WTC11 (cell line): Measurements from ENCODE around the gene INPP5A. TPM values are rescaled to one million over a fixed set of nuclear protein-coding genes. Genes with fewer than 3 reads are reported as not detected.
A peak's percentile ranks its signal among the peaks of the same experiment; 100 is the strongest.

ENCODE experiments used
- ATAC-seq: fragments of 200-7000 bp; cut with Tn5 transposase; 2 replicates; pipeline ENCODE4 v1.10.0; 2021; ENCODE audit warnings: mild to moderate bottlenecking, moderate library complexity
- CTCF ChIA-PET: fragments of 300-600 bp; sonication (Branson Sonifier 250); formaldehyde crosslinking; loops from one replicate; lab custom pipeline; 2021; ENCODE audit warnings: antibody characterized with exemption; lab: Charles Lee
- POLR2A ChIA-PET: fragments of 350-600 bp; sonication (Branson Sonifier 250); formaldehyde crosslinking; loops from one replicate; lab custom pipeline; 2021; ENCODE audit warnings: antibody characterized with exemption; lab: Charles Lee
- DNase-seq: peaks from one replicate; pipeline ENCODE4 v3.0.0; 2021; ENCODE audit warnings: low spot score
- H3K27ac Mint-ChIP-seq: 2 replicates; pipeline ENCODE4 v1.8.0; 2021; ENCODE audit warnings: mixed read lengths
- H3K27me3 Mint-ChIP-seq: 2 replicates; pipeline ENCODE4 v1.8.0; 2021; ENCODE audit warnings: low read depth, mild to moderate bottlenecking, moderate library complexity, mixed read lengths
- H3K36me3 Mint-ChIP-seq: 2 replicates; pipeline ENCODE4 v1.8.0; 2021; ENCODE audit warnings: mixed read lengths
- H3K4me1 Mint-ChIP-seq: 2 replicates; pipeline ENCODE4 v1.8.0; 2022; ENCODE audit warnings: mixed read lengths
- H3K4me3 Mint-ChIP-seq: 2 replicates; pipeline ENCODE4 v1.8.0; 2021; ENCODE audit warnings: mild to moderate bottlenecking, moderate library complexity, mixed read lengths
- H3K9me3 Mint-ChIP-seq: 2 replicates; pipeline ENCODE4 v1.8.0; 2021; ENCODE audit warnings: mixed read lengths
- CREM ChIP-seq: sonication (generic); formaldehyde crosslinking; IDR thresholded peaks from 2 replicates; pipeline ENCODE4 v1.8.1; 2022; ENCODE audit warnings: mild to moderate bottlenecking, missing genetic modification reagents, moderate library complexity
- EMX1 ChIP-seq: fragments of 250-450 bp; sonication (Bioruptor Pico); IDR thresholded peaks from 2 replicates; pipeline ENCODE4 v1.8.0; 2021; ENCODE audit warnings: mild to moderate bottlenecking
- GTF2I ChIP-seq: fragments of 250-450 bp; sonication (Bioruptor Pico); conservative IDR thresholded peaks from 2 replicates; pipeline ENCODE4 v1.4.0; 2021; ENCODE audit warnings: mild to moderate bottlenecking
- IRF2 ChIP-seq: sonication (generic); formaldehyde crosslinking; IDR thresholded peaks from 2 replicates; pipeline ENCODE4 v1.8.0; 2022; ENCODE audit warnings: low read depth, missing genetic modification reagents, borderline replicate concordance
- JAZF1 ChIP-seq: fragments of 250-450 bp; sonication (Bioruptor Pico); IDR thresholded peaks from 2 replicates; pipeline ENCODE4 v1.9.0; 2021; ENCODE audit warnings: moderate library complexity, mild to moderate bottlenecking, inconsistent platforms
- KAT7 ChIP-seq: sonication (generic); formaldehyde crosslinking; IDR thresholded peaks from 2 replicates; pipeline ENCODE4 v1.8.1; 2023; ENCODE audit warnings: missing genetic modification reagents, mild to moderate bottlenecking, borderline replicate concordance
- NFE2L1 ChIP-seq: sonication (generic); formaldehyde crosslinking; IDR thresholded peaks from 2 replicates; pipeline ENCODE4 v1.8.1; 2023; ENCODE audit warnings: missing genetic modification reagents
- NR1H2 ChIP-seq: sonication (generic); formaldehyde crosslinking; IDR thresholded peaks from 2 replicates; pipeline ENCODE4 v1.9.0; 2021; ENCODE audit warnings: mild to moderate bottlenecking, moderate library complexity, missing genetic modification reagents
- NR3C1 ChIP-seq: sonication (generic); formaldehyde crosslinking; conservative IDR thresholded peaks from 2 replicates; pipeline ENCODE4 v1.8.1; 2023; ENCODE audit warnings: low read depth, mild to moderate bottlenecking, missing genetic modification reagents
- RORB ChIP-seq: fragments of 250-450 bp; sonication (Bioruptor Pico); IDR thresholded peaks from 2 replicates; pipeline ENCODE4 v1.9.0; 2021; ENCODE audit warnings: mild to moderate bottlenecking
- TP53 ChIP-seq: sonication (generic); formaldehyde crosslinking; IDR thresholded peaks from 2 replicates; pipeline ENCODE4 v1.8.1; 2023; ENCODE audit warnings: mild to moderate bottlenecking, missing genetic modification reagents
- ZNF138 ChIP-seq: sonication (generic); formaldehyde crosslinking; conservative IDR thresholded peaks from 2 replicates; pipeline ENCODE4 v1.8.1; 2022; ENCODE audit warnings: mild to moderate bottlenecking, moderate library complexity, missing genetic modification reagents
- ZNF263 ChIP-seq: sonication (generic); formaldehyde crosslinking; IDR thresholded peaks from 2 replicates; pipeline ENCODE4 v1.8.1; 2022; ENCODE audit warnings: low read depth, mild to moderate bottlenecking, moderate library complexity, missing genetic modification reagents
- ZNF423 ChIP-seq: fragments of 250-450 bp; sonication (Bioruptor Pico); IDR thresholded peaks from 2 replicates; pipeline ENCODE4 v2.1.2; 2022; ENCODE audit warnings: mild to moderate bottlenecking, moderate library complexity
- ZNF671 ChIP-seq: fragments of 250-450 bp; sonication (Bioruptor Pico); IDR thresholded peaks from 2 replicates; pipeline ENCODE4 v1.8.0; 2021; ENCODE audit warnings: mild to moderate bottlenecking
- total RNA-seq: library from RNA; stranded (reverse); gene quantifications from 3 replicates; pipeline ENCODE4 v1.2.3, GENCODE V29; 2021
- TF ChIP-seq, protein P1 (sequence below): fragments of 250-450 bp; sonication (Bioruptor Pico); IDR thresholded peaks from 2 replicates; pipeline ENCODE4 v1.9.0; 2021; ENCODE audit warnings: mild to moderate bottlenecking
- TF ChIP-seq, protein P2 (sequence below): sonication (generic); formaldehyde crosslinking; IDR thresholded peaks from 2 replicates; pipeline ENCODE4 v1.8.1; 2023; ENCODE audit warnings: mild to moderate bottlenecking, missing genetic modification reagents, moderate library complexity
- TF ChIP-seq, protein P3 (sequence below): sonication (generic); formaldehyde crosslinking; IDR thresholded peaks from 2 replicates; pipeline ENCODE4 v1.8.1; 2022; ENCODE audit warnings: mild to moderate bottlenecking, missing genetic modification reagents, moderate library complexity, borderline replicate concordance
- TF ChIP-seq, protein P4 (sequence below): sonication (generic); formaldehyde crosslinking; IDR thresholded peaks from 2 replicates; pipeline ENCODE4 v1.8.1; 2023; ENCODE audit warnings: mild to moderate bottlenecking, missing genetic modification reagents, moderate library complexity
- TF ChIP-seq, protein P5 (sequence below): fragments of 250-450 bp; sonication (Bioruptor Pico); IDR thresholded peaks from 2 replicates; pipeline ENCODE4 v1.9.0; 2021; ENCODE audit warnings: moderate library complexity, mild to moderate bottlenecking, inconsistent platforms, borderline replicate concordance
- TF ChIP-seq, protein P6 (sequence below): sonication (generic); formaldehyde crosslinking; IDR thresholded peaks from 2 replicates; pipeline ENCODE4 v1.8.0; 2023; ENCODE audit warnings: missing genetic modification reagents
- TF ChIP-seq, protein P7 (sequence below): sonication (generic); formaldehyde crosslinking; IDR thresholded peaks from 2 replicates; pipeline ENCODE4 v1.8.0; 2023; ENCODE audit warnings: mild to moderate bottlenecking, missing genetic modification reagents
- TF ChIP-seq, protein P8 (sequence below): sonication (generic); formaldehyde crosslinking; IDR thresholded peaks from 2 replicates; pipeline ENCODE4 v1.8.1; 2023; ENCODE audit warnings: mild to moderate bottlenecking, moderate library complexity, missing genetic modification reagents
- TF ChIP-seq, protein P9 (sequence below): sonication (generic); formaldehyde crosslinking; IDR thresholded peaks from 2 replicates; pipeline ENCODE4 v1.8.0; 2022; ENCODE audit warnings: mild to moderate bottlenecking, missing genetic modification reagents

INPP5A gene
- total RNA-seq, 1 experiment from 2014 or later = 22.1 TPM

DNA sequence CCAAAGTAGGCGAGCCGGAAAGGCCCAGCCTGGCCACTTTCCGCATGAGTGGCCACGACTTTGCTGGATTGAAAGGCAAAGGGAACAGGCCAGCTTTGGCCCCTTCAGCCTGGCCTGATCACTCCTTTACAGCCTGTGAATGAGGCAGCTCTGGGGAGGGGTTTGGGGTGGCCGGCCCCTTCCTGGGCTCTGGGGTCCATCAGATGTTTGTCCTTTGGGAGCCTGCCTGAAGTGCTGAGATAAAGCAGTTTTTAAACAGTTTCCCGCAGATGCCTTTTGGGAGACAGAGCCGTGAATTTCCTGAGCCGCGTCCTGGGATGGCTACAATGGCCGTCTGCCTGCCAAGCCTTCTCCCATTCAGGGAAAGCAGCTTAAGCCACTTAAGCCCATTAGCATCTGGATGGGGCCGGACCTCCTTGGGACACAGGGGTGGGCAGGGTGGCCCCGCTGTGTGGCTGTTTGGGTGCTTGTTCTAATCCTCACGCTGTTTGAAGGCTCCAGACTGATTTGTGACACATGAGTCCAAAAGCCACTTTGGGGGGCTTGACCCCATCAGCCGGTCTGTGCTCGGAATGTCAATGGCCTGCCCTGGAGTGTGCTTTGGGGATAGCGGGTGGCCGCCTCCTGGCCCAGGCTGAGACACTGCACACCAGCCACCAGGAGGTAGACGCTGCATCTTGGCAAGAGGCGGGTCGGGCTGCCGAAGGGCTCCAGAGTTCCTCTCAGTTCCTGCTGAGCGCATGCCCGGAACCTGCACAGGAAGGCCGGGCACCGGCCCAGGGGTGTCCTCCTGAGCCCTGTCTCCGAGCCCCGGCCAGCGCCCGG is 209.4 kb downstream of the INPP5A start:
- peak; percentile 34 for DNase-seq
- CTCF ChIA-PET = no interaction called here
- H3K4me3 Mint-ChIP-seq = no peak overlapping the region
- no peaks in the 10 kb centered on the region for H3K36me3 Mint-ChIP-seq
- H3K27ac Mint-ChIP-seq = peak overlapping the region; percentile 60
- no peaks in the 10 kb centered on the region for H3K9me3 Mint-ChIP-seq
- TF ChIP-seq, protein P1, sequence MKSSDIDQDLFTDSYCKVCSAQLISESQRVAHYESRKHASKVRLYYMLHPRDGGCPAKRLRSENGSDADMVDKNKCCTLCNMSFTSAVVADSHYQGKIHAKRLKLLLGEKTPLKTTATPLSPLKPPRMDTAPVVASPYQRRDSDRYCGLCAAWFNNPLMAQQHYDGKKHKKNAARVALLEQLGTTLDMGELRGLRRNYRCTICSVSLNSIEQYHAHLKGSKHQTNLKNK (CRISPR knock-in tag) = no peak
- TF ChIP-seq, protein P2, sequence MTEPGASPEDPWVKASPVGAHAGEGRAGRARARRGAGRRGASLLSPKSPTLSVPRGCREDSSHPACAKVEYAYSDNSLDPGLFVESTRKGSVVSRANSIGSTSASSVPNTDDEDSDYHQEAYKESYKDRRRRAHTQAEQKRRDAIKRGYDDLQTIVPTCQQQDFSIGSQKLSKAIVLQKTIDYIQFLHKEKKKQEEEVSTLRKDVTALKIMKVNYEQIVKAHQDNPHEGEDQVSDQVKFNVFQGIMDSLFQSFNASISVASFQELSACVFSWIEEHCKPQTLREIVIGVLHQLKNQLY (CRISPR knock-in tag) = no peak
- TF ChIP-seq JAZF1 (CRISPR knock-in tag) (no peak), ZNF423 (CRISPR knock-in tag) (peak; percentile 93), NR1H2 (CRISPR knock-in tag) (no peak), RORB (no peak), EMX1 (no peak), TP53 (no peak), NR3C1 (no peak), GTF2I (CRISPR knock-in tag) (no peak), ZNF263 (CRISPR knock-in tag) (no peak), ZNF671 (no peak), ZNF138 (CRISPR knock-in tag) (0 out of 2 replicates have a peak, but pooled peaks have one; percentile 35)
- TF ChIP-seq, protein P3, sequence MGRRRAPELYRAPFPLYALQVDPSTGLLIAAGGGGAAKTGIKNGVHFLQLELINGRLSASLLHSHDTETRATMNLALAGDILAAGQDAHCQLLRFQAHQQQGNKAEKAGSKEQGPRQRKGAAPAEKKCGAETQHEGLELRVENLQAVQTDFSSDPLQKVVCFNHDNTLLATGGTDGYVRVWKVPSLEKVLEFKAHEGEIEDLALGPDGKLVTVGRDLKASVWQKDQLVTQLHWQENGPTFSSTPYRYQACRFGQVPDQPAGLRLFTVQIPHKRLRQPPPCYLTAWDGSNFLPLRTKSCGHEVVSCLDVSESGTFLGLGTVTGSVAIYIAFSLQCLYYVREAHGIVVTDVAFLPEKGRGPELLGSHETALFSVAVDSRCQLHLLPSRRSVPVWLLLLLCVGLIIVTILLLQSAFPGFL = no peak
- TF ChIP-seq, protein P4, sequence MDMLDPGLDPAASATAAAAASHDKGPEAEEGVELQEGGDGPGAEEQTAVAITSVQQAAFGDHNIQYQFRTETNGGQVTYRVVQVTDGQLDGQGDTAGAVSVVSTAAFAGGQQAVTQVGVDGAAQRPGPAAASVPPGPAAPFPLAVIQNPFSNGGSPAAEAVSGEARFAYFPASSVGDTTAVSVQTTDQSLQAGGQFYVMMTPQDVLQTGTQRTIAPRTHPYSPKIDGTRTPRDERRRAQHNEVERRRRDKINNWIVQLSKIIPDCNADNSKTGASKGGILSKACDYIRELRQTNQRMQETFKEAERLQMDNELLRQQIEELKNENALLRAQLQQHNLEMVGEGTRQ (CRISPR knock-in tag) = no peak
- TF ChIP-seq, protein P5, sequence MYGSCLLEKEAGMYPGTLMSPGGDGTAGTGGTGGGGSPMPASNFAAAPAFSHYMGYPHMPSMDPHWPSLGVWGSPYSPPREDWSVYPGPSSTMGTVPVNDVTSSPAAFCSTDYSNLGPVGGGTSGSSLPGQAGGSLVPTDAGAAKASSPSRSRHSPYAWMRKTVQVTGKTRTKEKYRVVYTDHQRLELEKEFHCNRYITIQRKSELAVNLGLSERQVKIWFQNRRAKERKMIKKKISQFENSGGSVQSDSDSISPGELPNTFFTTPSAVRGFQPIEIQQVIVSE (CRISPR knock-in tag) = no peak
- TF ChIP-seq, all 79 proteins: peak for 2
- peaks cover 24% of the 10 kb centered on the region for H3K4me1 Mint-ChIP-seq
- no peaks in the 10 kb centered on the region for H3K27me3 Mint-ChIP-seq
- POLR2A ChIA-PET = no interaction called here
- ATAC-seq = peak; percentile 73

DNA sequence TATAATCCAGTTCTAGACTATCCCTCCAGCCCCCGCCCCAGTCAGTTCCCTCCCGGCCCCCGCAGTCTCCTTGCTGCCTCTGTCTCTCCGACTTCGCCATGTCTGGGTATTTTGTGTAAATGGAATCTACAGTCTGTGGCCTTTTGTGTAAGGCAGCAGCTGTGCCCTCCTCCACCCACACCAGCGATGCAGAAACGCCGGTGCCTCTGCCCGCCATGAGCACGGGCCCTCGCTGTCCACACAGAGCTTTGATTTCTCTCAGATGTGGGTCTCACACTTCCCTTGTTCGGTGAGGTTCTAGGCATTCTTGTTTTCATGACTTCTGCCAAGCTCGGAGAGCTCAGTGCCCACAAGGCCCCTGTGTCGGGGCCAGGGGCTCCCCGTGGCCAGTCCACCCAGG is 210.5 kb downstream of the INPP5A start:
- H3K9me3 Mint-ChIP-seq = no peaks in the 10 kb centered on the region
- ChIA-PET CTCF (interaction anchor here (0.8 kb wide), 1 partner anchor 388 kb away, joined by 3 read pairs; no protein-coding TSS in a partner anchor), POLR2A (no interaction called here)
- peaks cover 17% of the 10 kb centered on the region for H3K4me1 Mint-ChIP-seq
- DNase-seq (no peak), ATAC-seq (no peak)
- peak overlapping the region; percentile 71 for H3K27ac Mint-ChIP-seq
- H3K27me3 Mint-ChIP-seq = no peaks in the 10 kb centered on the region
- no peaks in the 10 kb centered on the region for H3K36me3 Mint-ChIP-seq
- H3K4me3 Mint-ChIP-seq = no peak overlapping the region
- TF ChIP-seq NFE2L1 (CRISPR knock-in tag) (no peak), TP53 (no peak), IRF2 (CRISPR knock-in tag) (no peak), NR3C1 (no peak), KAT7 (CRISPR knock-in tag) (no peak), CREM (CRISPR knock-in tag) (no peak)
- TF ChIP-seq, protein P6, sequence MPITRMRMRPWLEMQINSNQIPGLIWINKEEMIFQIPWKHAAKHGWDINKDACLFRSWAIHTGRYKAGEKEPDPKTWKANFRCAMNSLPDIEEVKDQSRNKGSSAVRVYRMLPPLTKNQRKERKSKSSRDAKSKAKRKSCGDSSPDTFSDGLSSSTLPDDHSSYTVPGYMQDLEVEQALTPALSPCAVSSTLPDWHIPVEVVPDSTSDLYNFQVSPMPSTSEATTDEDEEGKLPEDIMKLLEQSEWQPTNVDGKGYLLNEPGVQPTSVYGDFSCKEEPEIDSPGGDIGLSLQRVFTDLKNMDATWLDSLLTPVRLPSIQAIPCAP (CRISPR knock-in tag) = no peak
- TF ChIP-seq, protein P1 (CRISPR knock-in tag) = no peak
- TF ChIP-seq, protein P7, sequence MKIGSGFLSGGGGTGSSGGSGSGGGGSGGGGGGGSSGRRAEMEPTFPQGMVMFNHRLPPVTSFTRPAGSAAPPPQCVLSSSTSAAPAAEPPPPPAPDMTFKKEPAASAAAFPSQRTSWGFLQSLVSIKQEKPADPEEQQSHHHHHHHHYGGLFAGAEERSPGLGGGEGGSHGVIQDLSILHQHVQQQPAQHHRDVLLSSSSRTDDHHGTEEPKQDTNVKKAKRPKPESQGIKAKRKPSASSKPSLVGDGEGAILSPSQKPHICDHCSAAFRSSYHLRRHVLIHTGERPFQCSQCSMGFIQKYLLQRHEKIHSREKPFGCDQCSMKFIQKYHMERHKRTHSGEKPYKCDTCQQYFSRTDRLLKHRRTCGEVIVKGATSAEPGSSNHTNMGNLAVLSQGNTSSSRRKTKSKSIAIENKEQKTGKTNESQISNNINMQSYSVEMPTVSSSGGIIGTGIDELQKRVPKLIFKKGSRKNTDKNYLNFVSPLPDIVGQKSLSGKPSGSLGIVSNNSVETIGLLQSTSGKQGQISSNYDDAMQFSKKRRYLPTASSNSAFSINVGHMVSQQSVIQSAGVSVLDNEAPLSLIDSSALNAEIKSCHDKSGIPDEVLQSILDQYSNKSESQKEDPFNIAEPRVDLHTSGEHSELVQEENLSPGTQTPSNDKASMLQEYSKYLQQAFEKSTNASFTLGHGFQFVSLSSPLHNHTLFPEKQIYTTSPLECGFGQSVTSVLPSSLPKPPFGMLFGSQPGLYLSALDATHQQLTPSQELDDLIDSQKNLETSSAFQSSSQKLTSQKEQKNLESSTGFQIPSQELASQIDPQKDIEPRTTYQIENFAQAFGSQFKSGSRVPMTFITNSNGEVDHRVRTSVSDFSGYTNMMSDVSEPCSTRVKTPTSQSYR (CRISPR knock-in tag) = no peak
- TF ChIP-seq, protein P8, sequence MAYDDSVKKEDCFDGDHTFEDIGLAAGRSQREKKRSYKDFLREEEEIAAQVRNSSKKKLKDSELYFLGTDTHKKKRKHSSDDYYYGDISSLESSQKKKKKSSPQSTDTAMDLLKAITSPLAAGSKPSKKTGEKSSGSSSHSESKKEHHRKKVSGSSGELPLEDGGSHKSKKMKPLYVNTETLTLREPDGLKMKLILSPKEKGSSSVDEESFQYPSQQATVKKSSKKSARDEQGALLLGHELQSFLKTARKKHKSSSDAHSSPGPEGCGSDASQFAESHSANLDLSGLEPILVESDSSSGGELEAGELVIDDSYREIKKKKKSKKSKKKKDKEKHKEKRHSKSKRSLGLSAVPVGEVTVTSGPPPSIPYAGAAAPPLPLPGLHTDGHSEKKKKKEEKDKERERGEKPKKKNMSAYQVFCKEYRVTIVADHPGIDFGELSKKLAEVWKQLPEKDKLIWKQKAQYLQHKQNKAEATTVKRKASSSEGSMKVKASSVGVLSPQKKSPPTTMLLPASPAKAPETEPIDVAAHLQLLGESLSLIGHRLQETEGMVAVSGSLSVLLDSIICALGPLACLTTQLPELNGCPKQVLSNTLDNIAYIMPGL (CRISPR knock-in tag) = no peak
- TF ChIP-seq, protein P9, sequence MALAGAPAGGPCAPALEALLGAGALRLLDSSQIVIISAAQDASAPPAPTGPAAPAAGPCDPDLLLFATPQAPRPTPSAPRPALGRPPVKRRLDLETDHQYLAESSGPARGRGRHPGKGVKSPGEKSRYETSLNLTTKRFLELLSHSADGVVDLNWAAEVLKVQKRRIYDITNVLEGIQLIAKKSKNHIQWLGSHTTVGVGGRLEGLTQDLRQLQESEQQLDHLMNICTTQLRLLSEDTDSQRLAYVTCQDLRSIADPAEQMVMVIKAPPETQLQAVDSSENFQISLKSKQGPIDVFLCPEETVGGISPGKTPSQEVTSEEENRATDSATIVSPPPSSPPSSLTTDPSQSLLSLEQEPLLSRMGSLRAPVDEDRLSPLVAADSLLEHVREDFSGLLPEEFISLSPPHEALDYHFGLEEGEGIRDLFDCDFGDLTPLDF (CRISPR knock-in tag) = no peak
